ENCODE data around the gene RRAS. TPM values are rescaled to one million over a fixed set of nuclear protein-coding genes. Genes with fewer than 3 reads are reported as not detected.

Gene RRAS
- total RNA-seq, 1 experiment from 2014 or later: 55.9 TPM

- Histone ChIP-seq H3K27me3 (ENCODE audit: insufficient read depth, low read length) (no peaks in the 10 kb centered on the region), H3K4me2 (ENCODE audit: low read length) (peak overlapping the region; percentile 69), H3K4me1 (ENCODE audit: control insufficient read depth in 1 of 2, insufficient read depth in 2 of 2, low read length in 2 of 2) (peaks cover 16 to 34% of the 10 kb centered on the region in 2 experiments), H4K20me1 (ENCODE audit: insufficient read depth) (no peaks in the 10 kb centered on the region), H3K36me3 (ENCODE audit: control insufficient read depth in 1 of 2, insufficient read depth in 2 of 2, low read length in 2 of 2) (peaks cover 3 to 16% of the 10 kb centered on the region in 2 experiments; a peak in 2 of 4 replicates), H3K9me2 (ENCODE audit: insufficient read depth) (no peaks in the 10 kb centered on the region), H3K9ac (ENCODE audit: low read length) (peak overlapping the region; percentile 31), H3K9me3 (ENCODE audit: control insufficient read depth in 1 of 2, insufficient read depth in 1 of 2, low read depth in 1 of 2, low read length in 2 of 2) (no peaks in the 10 kb centered on the region), H3K4me3 (replicated peaks in 1 of 2; ENCODE audit: low read depth in 1 of 2, low read length in 2 of 2) (peak overlapping the region; percentile 15 to 22; a peak in 3 of 4 replicates), H2AFZ (ENCODE audit: low read depth, low read length, poor library complexity, severe bottlenecking) (no peak overlapping the region), H3K79me2 (ENCODE audit: insufficient read depth, low read length) (peaks cover 20% of the 10 kb centered on the region), H3K27ac (ENCODE audit: low read depth, low read length) (peak overlapping the region; percentile 55)
- CTCF ChIA-PET: interaction anchor here (0.9 to 2.3 kb wide), 7 partner anchors 8 to 102 kb away, joined by 3 to 11 read pairs (median 3); partner anchors contain the start of genes RRAS and SCAF1
- TF ChIP-seq CEBPB (IDR thresholded peaks at IDR 0.05; ENCODE audit: low read depth) (no peak), YY1 (IDR thresholded peaks at IDR 0.05; ENCODE audit: extremely low read depth, insufficient replicate concordance, low read depth, low read length) (peak; percentile 45), CTCF (IDR thresholded peaks at IDR 0.05 in 2 of 3, conservative IDR thresholded peaks at IDR 0.05 in 1 of 3; ENCODE audit: borderline replicate concordance in 1 of 3, insufficient read depth in 1 of 3, low read depth in 2 of 3, low read length in 2 of 3) (peak; percentile 94 to 96 (median 95)), SIN3A (IDR thresholded peaks at IDR 0.05; ENCODE audit: low read depth) (no peak), RAD21 (IDR thresholded peaks at IDR 0.05; ENCODE audit: low read depth) (peak; percentile 74), CBX3 (IDR thresholded peaks at IDR 0.05; ENCODE audit: low read depth) (no peak; the same call in 1 of the 2 replicates)
- POLR2A ChIA-PET: no interaction called here
- peak; percentile 71 for DNase-seq (ENCODE audit: low read depth, low spot score)
- no TSS peak for BruUV-seq (replicated peaks)
- RAD21 ChIA-PET (ENCODE audit: low non-redundant PET in 1 of 2, low total read pairs in 2 of 2, uncharacterized antibody in 2 of 2, unreplicated experiment in 2 of 2): interaction anchor here in 1 of 2 experiments (0.5 kb wide), 1 partner anchor 126 kb away, joined by 3 read pairs; no protein-coding TSS in a partner anchor
- ATAC-seq: peak; percentile 40
- intact Hi-C loops (cut with micrococcal nuclease): no loop called here
Measured at GRCh38 chr19:49672131-49672919, 32.4 kb upstream of the RRAS start.

Data from HCT116 (cell line).